T-helper 22 cell (primary cell): ENCODE results near the gene OSTN.
"Not testable (repeated sequence)": the region's sequence is repeated elsewhere in the genome, so short reads cannot be mapped to it uniquely, and the experiment has no call there.

Experiments
- DNase-seq: peaks from one replicate; pipeline ENCODE4 v3.0.0-alpha.2; 2020; ENCODE audit warnings: low read depth

The OSTN gene

DNA sequence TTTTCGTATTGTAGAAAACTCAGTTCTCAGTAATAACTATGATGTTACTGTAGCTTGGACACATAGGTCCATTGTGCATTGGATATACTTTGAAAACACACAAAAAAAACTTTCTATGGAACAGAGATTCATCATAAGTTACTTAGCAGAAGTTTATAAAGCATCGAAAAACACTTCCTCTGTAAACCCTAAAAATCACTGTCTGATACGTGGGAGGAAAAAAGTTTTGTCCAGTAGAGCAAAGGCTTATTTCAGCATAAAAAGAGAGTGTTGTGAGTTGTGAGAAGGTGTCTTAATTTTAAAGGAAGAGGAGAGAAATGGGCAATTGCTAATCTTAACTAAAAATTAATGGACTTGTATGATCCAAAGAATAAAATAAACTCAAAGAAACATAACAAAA lies 64.8 kb downstream of the OSTN start:
- no peak for DNase-seq

- DNase-seq, result no peak
These were observed 69.7 kb downstream of the OSTN start for GRCh38 chr3:191268737-191269136.

DNA sequence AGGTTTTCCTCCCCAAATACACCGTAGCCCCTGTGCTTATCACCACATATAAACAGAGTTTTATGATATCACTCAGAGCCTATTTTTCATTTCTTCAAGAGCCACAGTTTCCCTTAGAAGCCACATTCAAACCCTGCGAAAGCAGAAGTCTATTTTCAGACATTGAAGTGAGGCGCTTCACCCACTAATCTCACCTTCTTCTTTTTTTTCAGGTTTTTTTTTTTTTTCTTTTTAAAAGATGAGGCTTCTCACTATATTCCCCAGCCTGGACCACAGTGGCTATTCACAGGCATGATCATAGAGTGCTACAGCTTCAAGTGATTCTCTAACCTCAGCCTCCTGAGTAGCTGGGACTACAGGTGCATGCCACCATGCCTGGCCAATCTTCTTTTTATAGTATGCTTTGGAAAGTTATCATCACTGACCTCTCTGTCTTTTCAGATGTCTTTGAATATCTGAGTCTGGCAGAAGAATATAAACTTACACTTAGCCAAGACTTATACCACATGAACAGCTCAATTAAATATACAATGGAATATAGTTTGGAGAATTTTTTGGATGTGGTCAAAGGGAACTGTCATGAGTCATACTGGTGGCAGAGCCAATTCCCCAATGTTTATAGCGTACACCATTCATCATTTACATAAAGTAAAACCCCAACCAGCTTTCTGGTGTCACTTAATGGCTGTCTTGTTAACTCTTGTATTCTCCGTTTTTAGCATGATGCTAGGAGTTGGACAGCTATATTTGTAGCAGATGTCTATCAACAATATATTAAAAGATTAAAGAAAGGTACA lies 70.4 kb downstream of the OSTN start:
- DNase-seq, result no peak

DNA sequence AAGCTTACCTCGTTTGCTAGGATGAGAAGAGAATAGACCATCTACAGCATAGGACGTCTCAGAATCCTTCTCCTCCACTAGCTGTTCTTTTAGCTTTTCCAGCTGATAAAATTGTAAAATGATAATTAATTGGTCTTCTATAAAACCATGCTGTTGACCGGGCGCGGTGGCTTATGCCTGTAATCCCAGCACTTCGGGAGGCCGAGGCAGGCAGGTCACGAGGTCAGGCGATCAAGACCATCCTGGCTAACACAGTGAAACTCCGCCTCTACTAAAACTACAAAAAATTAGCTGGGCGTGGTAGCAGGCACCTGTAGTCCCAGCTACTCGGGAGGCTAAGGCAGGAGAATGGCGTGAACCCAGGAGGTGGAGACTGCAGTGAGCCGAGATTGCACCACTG lies 76.2 kb downstream of the OSTN start:
- not testable (repeated sequence) for DNase-seq

GRCh38 chr3:191275751-191276150 lies 76.7 kb downstream of the OSTN start:
- DNase-seq, result no peak

GRCh38 chr3:191280111-191280510 lies 81.1 kb downstream of the OSTN start:
- no peak for DNase-seq

GRCh38 chr3:191280882-191281281 lies 81.8 kb downstream of the OSTN start:
- no peak for DNase-seq

DNA sequence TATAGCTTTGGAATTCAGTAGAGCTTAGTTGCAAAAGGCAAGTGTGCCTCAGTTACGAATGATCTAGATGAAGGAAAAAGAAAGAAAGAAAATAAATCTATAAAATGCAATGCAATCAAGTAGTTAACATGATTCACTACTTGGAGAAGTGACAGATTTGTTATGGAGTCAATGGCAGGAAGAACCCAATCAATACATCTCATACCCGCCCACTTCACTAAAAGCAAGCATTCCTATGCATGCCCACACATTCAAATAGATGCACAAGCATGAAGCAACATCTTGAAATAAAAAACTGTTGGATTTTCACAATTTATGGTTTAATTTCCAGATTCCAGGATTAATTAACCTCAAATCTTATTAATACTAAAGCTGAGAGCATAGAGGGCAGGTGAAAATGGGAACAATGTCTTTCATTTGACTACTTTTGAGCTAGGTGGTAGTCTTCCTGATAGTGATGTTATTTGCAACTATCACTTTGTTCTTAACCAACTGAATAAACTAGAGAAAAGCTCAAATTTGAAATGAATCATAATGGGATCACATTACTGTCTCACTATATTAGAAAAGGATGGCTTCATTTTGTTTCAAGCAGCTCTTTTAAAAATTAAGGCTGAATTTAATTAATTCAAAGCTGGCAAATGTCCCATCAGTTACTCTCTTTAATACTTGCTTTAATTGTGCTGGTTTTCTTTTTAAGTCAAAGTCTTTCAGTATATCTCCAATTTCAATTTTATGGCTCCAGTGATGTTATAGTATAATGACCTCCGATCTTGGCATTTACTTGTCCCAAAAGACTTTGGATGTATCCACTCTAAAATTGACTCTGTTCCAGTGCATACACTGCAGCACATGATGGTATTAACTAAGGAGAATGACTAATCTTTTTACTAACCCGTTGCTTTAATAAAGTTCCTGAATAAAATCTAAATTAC lies 83.5 kb downstream of the OSTN start:
- DNase-seq, result no peak

DNA sequence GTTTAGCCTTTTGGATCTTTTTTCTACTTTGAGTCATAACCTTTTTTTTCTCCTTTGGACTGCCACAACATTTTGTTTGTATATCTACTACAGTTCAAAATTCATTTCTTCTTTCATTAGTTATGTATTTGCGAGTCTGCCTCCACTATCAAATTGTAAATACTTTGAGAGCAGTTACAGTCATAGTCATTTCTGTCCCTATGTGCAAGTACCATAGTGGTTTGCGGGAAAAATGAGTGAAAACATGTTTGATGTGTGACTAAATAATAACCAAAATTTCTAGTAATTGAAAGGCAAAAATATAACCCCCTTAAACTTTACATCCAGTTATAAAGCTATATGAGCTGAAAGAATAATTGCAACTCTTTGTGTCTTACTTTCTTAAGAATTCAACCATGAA lies 84.4 kb downstream of the OSTN start:
- DNase-seq, result no peak

DNA sequence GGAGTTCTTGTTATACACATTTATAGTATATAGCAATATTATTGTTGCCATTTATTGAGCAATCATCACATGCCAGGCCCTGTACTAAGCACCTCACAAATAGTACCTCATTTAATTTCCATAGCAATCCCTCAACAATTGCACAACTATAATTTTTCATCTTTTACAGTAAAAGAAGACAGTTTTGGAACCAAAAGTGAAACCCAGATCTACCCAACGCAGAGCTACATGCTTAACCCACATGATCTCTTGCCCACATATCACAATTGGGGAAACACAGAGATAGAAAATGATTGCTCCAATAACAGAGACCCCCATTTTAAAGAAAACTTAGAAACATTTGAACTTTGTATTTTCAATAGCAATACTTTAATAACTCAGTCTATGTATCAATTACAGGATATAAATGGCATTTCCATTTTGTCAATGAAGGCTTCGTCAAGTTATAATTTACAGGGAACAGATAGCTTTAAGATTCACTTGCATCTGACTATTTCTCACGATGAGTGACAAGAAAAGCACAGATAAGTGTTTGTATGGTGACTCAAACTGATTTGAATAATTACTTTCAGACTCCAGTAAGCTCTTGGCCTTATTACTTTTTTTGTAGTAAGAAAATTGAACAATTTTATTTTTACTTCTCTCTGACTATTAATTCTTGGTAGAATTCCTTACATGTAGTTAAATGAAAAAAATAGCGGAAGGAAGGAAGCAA lies 91.4 kb downstream of the OSTN start:
- no peak for DNase-seq

DNA sequence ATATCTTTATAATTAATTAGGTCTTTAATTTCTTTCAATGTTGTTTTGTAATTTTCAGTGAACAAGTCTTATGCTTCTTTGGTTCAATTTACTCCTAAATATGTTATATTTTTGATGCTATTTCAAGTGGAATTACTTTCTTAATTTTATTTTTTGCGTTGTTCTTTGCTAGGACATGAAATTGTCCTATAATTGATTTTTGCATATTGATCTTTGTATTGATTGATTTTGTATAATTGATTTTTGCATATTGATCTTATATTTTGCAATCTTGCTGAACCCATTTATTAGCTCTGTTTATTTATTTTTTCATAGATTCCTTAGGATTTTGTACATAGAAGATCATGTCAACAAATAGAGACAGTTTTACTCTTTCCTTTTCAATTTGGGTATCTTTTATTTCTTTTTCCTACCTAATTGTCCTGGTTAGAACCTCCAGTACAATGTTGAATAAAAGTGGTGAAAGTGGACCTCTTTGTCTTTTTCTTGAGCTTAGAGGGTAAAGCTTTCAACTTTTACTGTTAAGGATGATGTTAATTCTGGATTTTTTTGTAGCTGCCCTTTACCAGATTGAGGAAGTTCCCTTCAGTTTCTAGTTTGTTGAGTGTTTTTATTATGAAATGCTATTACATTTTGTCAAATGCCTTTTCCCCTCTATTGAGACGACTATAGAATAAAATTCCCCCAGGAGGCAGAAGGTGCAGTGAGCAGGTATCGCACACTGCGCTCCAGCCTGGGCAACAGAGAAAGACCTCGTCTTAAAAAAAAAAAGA lies 93.4 kb downstream of the OSTN start:
- no peak for DNase-seq

DNA sequence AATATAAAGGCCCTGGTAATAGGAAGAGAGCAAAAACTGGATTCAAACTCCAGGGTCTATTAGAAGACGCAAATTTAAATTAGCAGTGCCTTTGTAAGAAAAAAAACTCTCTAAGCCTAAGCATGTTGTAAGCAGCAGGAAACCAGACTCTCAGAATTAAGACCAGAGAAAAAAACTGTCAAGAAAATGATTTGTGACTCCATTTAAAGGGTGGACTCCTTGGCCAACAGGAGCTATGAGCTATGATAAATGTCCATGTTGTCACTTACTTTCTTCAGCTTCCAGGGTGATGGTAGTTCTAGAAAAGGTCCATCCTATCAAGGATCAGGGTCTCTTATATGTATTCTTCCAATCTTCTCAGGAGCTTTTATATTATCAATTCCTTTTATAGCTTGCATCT lies 95.2 kb downstream of the OSTN start:
- no peak for DNase-seq

DNA sequence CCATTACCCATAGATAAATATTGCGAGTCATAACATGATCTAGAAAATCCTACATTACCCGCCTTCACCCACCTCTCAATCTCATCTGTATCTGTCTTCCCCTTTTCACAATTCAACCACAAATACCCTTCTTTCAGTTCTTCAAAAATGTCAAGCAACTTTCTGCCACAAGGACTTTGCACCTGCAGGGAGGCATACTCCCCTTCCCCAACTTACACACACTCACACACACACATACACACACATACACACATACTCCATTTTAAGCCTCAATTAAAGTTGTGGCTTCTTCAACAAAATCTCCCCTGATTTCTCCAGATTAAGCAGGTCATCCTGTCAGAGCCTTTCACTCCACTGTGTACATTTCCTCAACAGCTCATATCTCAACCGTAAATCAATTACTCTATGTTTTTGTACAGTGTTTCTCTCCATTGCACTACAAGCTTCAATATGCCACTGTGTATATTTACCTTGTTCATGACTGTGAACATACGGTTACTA lies 97.0 kb downstream of the OSTN start:
- DNase-seq, result no peak

DNA sequence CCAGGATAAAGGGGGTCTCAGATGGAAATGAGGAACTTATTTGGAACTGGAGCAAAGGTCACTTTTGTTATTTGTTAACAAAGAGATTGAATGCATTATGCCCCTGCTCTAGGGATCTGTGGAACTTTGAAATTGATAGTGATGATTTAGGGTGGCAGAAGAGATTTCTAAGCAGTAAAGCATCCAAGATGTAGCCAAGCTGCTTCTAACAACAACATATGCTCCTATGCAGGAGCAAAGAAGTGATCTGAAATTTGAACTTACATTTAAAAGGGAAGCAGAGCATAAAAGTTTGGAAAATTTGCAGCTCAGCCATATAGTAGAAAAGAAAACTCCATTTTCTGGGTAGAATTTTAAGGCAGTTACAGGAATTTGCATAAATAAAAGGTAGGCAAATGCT lies 99.8 kb downstream of the OSTN start:
- DNase-seq, result no peak

GRCh38 chr3:191300422-191300821 lies 101.4 kb downstream of the OSTN start:
- no peak for DNase-seq

- no peak for DNase-seq
These were observed 102.0 kb downstream of the OSTN start for GRCh38 chr3:191301017-191301416.

- no peak for DNase-seq
These were observed 102.9 kb downstream of the OSTN start for GRCh38 chr3:191301782-191302411.

GRCh38 chr3:191302451-191302850 lies 103.4 kb downstream of the OSTN start:
- DNase-seq, result no peak

GRCh38 chr3:191303596-191303995 lies 104.6 kb downstream of the OSTN start:
- no peak for DNase-seq

GRCh38 chr3:191306428-191306827 lies 107.4 kb downstream of the OSTN start:
- DNase-seq, result no peak

DNA sequence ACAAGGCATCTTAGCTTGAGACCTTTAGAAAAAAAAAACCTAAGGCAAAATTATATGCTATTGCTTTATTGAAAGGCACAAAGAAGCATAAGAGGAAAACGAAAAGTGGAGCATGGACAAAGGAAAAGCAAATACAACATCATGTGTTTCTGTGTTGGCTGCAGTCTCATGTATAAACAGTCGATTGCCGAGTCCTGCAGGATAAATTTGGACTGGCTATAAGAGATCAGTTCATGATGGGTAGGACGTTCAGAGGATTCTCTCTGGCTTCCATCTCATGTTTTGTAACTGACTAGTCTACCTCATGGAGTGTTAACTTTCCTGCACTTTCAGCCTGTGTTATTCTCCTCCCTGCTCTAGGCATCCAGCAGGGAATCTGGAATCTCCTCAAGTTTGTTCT lies 108.3 kb downstream of the OSTN start:
- DNase-seq, result no peak
